Measurements from ENCODE around the gene KLB. TPM values are rescaled to one million over a fixed set of nuclear protein-coding genes. Genes with fewer than 3 reads are reported as not detected.
A peak's percentile ranks its signal among the peaks of the same experiment; 100 is the strongest.

KLB gene
- polyA plus RNA-seq, 1 donor (not counting 4 experiments of a cell fraction or from before 2014, with no cell fraction given), result not detected

DNA sequence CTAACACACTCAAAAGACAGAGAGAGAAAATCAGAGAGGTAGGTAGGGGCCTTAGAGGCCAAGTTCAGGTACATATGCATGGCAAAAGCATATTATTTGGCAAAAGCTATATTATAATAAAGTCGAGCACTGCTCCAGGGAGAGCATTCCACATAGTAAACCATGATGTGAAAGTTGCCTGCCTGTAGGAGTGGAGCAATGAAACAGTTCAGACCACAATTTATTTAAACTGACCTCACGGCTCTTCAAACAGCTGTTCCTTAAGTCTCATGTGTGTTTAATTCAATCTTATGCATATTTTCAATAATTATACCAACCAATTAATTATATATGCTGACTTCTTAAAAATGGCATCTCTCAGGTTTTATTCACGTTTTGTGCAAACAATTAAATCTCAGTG lies 43.9 kb upstream of the KLB start:
- Histone ChIP-seq H3K9me3 (ENCODE audit: control insufficient read depth, low read depth, low read length) (no peaks in the 10 kb centered on the region), H3K27me3 (ENCODE audit: control insufficient read depth, extremely low read depth, insufficient read depth, low read length) (no peaks in the 10 kb centered on the region), H3K27ac (ENCODE audit: control insufficient read depth, insufficient read depth, low read length) (no peak overlapping the region), H3K36me3 (ENCODE audit: control insufficient read depth in 2 of 2, extremely low read depth in 1 of 2, insufficient read depth in 2 of 2, low read length in 2 of 2) (no peaks in the 10 kb centered on the region), H3K9me1 (ENCODE audit: control insufficient read depth, extremely low read depth, insufficient read depth, low read length) (no peaks in the 10 kb centered on the region), H3K9ac (ENCODE audit: control insufficient read depth, extremely low read depth, insufficient read depth, low read length) (no peak overlapping the region), H3K79me2 (ENCODE audit: control insufficient read depth, insufficient read depth, low read length) (peaks cover 77% of the 10 kb centered on the region), H3K4me2 (ENCODE audit: control insufficient read depth, extremely low read depth, insufficient read depth, low read depth, low read length) (peak overlapping the region; percentile 6), H4K20me1 (ENCODE audit: control insufficient read depth, extremely low read depth, insufficient read depth, low read length) (no peaks in the 10 kb centered on the region), H3K4me3 (ENCODE audit: control insufficient read depth in 2 of 3, extremely low read depth in 1 of 3, insufficient read depth in 2 of 3, low read depth in 1 of 3, low read length in 3 of 3) (no peak overlapping the region), H3K4me1 (ENCODE audit: control insufficient read depth, extremely low read depth, insufficient read depth, low read length) (peaks cover 8% of the 10 kb centered on the region), H2AFZ (ENCODE audit: control insufficient read depth, low read length) (no peak overlapping the region)
- DNase-seq (ENCODE audit: low read depth, low spot score) (no peak), FAIRE-seq (no peak)
- dilution Hi-C loops (cut with MboI; ENCODE audit: extremely low pct_ligation_motif_present, low sequenced_read_pairs), result no loop called here
- TF ChIP-seq EZH2 (IDR thresholded peaks at IDR 0.05; ENCODE audit: low read length) (no peak), CTCF (optimal IDR thresholded peaks at IDR 0.05 in 1 of 3, IDR thresholded peaks at IDR 0.05 in 1 of 3, conservative IDR thresholded peaks at IDR 0.05 in 1 of 3; ENCODE audit: extremely low read depth in 1 of 3, insufficient read depth in 2 of 3, low read length in 3 of 3) (no peak)

- no peaks in the 10 kb centered on the region for H3K9me3 ChIP-seq (ENCODE audit: control insufficient read depth, low read depth, low read length)
- H4K20me1 ChIP-seq (ENCODE audit: control insufficient read depth, extremely low read depth, insufficient read depth, low read length), result no peaks in the 10 kb centered on the region
- H3K4me1 ChIP-seq (ENCODE audit: control insufficient read depth, extremely low read depth, insufficient read depth, low read length), result peaks cover 8% of the 10 kb centered on the region
- peaks cover 67% of the 10 kb centered on the region for H3K79me2 ChIP-seq (ENCODE audit: control insufficient read depth, insufficient read depth, low read length)
- no peaks in the 10 kb centered on the region for H3K9me1 ChIP-seq (ENCODE audit: control insufficient read depth, extremely low read depth, insufficient read depth, low read length)
- TF ChIP-seq CTCF (optimal IDR thresholded peaks at IDR 0.05 in 1 of 3, IDR thresholded peaks at IDR 0.05 in 1 of 3, conservative IDR thresholded peaks at IDR 0.05 in 1 of 3; ENCODE audit: extremely low read depth in 1 of 3, insufficient read depth in 2 of 3, low read length in 3 of 3), result no peak
- no peak for TF ChIP-seq EZH2 (IDR thresholded peaks at IDR 0.05; ENCODE audit: low read length)
- H3K4me3 ChIP-seq (ENCODE audit: control insufficient read depth in 2 of 3, extremely low read depth in 1 of 3, insufficient read depth in 2 of 3, low read depth in 1 of 3, low read length in 3 of 3), result no peak overlapping the region
- no peak for FAIRE-seq
- H3K27me3 ChIP-seq (ENCODE audit: control insufficient read depth, extremely low read depth, insufficient read depth, low read length), result no peaks in the 10 kb centered on the region
- no peaks in the 10 kb centered on the region for H3K36me3 ChIP-seq (ENCODE audit: control insufficient read depth in 2 of 2, extremely low read depth in 1 of 2, insufficient read depth in 2 of 2, low read length in 2 of 2)
- peak overlapping the region; percentile 84 for H3K4me2 ChIP-seq (ENCODE audit: control insufficient read depth, extremely low read depth, insufficient read depth, low read depth, low read length)
- no peak for DNase-seq (ENCODE audit: low read depth, low spot score)
- H3K27ac ChIP-seq (ENCODE audit: control insufficient read depth, insufficient read depth, low read length), result no peak overlapping the region
- dilution Hi-C loops (cut with MboI; ENCODE audit: extremely low pct_ligation_motif_present, low sequenced_read_pairs), result no loop called here
- H2AFZ ChIP-seq (ENCODE audit: control insufficient read depth, low read length), result no peak overlapping the region
- H3K9ac ChIP-seq (ENCODE audit: control insufficient read depth, extremely low read depth, insufficient read depth, low read length), result no peak overlapping the region
Measured at GRCh38 chr4:39363773-39364393, 42.8 kb upstream of the KLB start.
